WTC11 (cell line): Measurements from ENCODE around the gene IGFBP5.

ENCODE experiments used
- ATF2 ChIP-seq: sonication (generic); formaldehyde crosslinking; IDR thresholded peaks from 2 replicates; pipeline ENCODE4 v1.8.1; 2022; ENCODE audit warnings: low read depth, missing genetic modification reagents, borderline replicate concordance
- CTCF ChIP-seq: fragments of 200-600 bp; IDR thresholded peaks from 2 replicates; pipeline ENCODE4 v1.8.0; 2022; ENCODE audit warnings: antibody characterized with exemption
- E2F4 ChIP-seq: sonication (generic); formaldehyde crosslinking; IDR thresholded peaks from 2 replicates; pipeline ENCODE4 v1.8.1; 2022; ENCODE audit warnings: low read depth, mild to moderate bottlenecking, moderate library complexity, missing genetic modification reagents, borderline replicate concordance
- GABPB1 ChIP-seq: sonication (generic); formaldehyde crosslinking; IDR thresholded peaks from 2 replicates; pipeline ENCODE4 v1.8.1; 2023; ENCODE audit warnings: mild to moderate bottlenecking, missing genetic modification reagents
- JUN ChIP-seq: sonication (generic); formaldehyde crosslinking; IDR thresholded peaks from 2 replicates; pipeline ENCODE4 v1.8.0; 2023; ENCODE audit warnings: mild to moderate bottlenecking, missing genetic modification reagents
- KAT7 ChIP-seq: sonication (generic); formaldehyde crosslinking; IDR thresholded peaks from 2 replicates; pipeline ENCODE4 v1.8.1; 2023; ENCODE audit warnings: missing genetic modification reagents, mild to moderate bottlenecking, borderline replicate concordance
- RELA ChIP-seq: sonication (generic); formaldehyde crosslinking; IDR thresholded peaks from 2 replicates; pipeline ENCODE4 v1.8.1; 2022; ENCODE audit warnings: missing genetic modification reagents, mild to moderate bottlenecking, borderline replicate concordance
- SP1 ChIP-seq: sonication (generic); formaldehyde crosslinking; conservative IDR thresholded peaks from 2 replicates; pipeline ENCODE4 v1.8.1; 2022; ENCODE audit warnings: missing genetic modification reagents
- TEAD4 ChIP-seq: sonication (generic); formaldehyde crosslinking; IDR thresholded peaks from 2 replicates; pipeline ENCODE4 v1.8.0; 2022; ENCODE audit warnings: mild to moderate bottlenecking, missing genetic modification reagents
- ZNF121 ChIP-seq: sonication (generic); formaldehyde crosslinking; IDR thresholded peaks from 2 replicates; pipeline ENCODE4 v1.8.0; 2023; ENCODE audit warnings: missing genetic modification reagents
- TF ChIP-seq, protein P1 (sequence below): sonication (generic); formaldehyde crosslinking; IDR thresholded peaks from 2 replicates; pipeline ENCODE4 v1.8.1; 2022; ENCODE audit warnings: mild to moderate bottlenecking, moderate library complexity, missing genetic modification reagents
- TF ChIP-seq, protein P2 (sequence below): sonication (generic); formaldehyde crosslinking; IDR thresholded peaks from 2 replicates; pipeline ENCODE4 v1.8.1; 2023; ENCODE audit warnings: mild to moderate bottlenecking, missing genetic modification reagents

GRCh38 chr2:216685327-216685875 is 9.9 kb downstream of the IGFBP5 start:
- TF ChIP-seq GABPB1 (CRISPR knock-in tag) (no peak), RELA (CRISPR knock-in tag) (no peak), E2F4 (CRISPR knock-in tag) (no peak), SP1 (CRISPR knock-in tag) (no peak), TEAD4 (no peak), CTCF (no peak), ATF2 (CRISPR knock-in tag) (no peak), JUN (CRISPR knock-in tag) (no peak), ZNF121 (no peak), KAT7 (CRISPR knock-in tag) (no peak)
- TF ChIP-seq, protein P1, sequence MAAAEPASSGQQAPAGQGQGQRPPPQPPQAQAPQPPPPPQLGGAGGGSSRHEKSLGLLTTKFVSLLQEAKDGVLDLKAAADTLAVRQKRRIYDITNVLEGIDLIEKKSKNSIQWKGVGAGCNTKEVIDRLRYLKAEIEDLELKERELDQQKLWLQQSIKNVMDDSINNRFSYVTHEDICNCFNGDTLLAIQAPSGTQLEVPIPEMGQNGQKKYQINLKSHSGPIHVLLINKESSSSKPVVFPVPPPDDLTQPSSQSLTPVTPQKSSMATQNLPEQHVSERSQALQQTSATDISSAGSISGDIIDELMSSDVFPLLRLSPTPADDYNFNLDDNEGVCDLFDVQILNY, result no peak
- TF ChIP-seq, protein P2, sequence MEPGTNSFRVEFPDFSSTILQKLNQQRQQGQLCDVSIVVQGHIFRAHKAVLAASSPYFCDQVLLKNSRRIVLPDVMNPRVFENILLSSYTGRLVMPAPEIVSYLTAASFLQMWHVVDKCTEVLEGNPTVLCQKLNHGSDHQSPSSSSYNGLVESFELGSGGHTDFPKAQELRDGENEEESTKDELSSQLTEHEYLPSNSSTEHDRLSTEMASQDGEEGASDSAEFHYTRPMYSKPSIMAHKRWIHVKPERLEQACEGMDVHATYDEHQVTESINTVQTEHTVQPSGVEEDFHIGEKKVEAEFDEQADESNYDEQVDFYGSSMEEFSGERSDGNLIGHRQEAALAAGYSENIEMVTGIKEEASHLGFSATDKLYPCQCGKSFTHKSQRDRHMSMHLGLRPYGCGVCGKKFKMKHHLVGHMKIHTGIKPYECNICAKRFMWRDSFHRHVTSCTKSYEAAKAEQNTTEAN (CRISPR knock-in tag), result no peak
